Heart left ventricle (tissue), 13 donors: Measurements from ENCODE around the gene IL15RA.

ENCODE experiments used
- CTCF ChIP-seq, 12 donors: fragments of 200-600 bp; sonication (generic) in 4 of 12; IDR thresholded peaks; one replicate each; pipeline versions ENCODE4 v1.5.0 to v1.8.0; 2018 to 2022; ENCODE audit warnings: antibody characterized with exemption in 12 of 12, mild to moderate bottlenecking in 5 of 12
- POLR2A ChIP-seq, 2 donors: fragments of 450-650 bp; IDR thresholded peaks; one replicate each; pipeline ENCODE4 v1.6.1; 2017; ENCODE audit warnings: antibody characterized with exemption in 2 of 2, mild to moderate bottlenecking in 2 of 2, moderate library complexity in 2 of 2
- donor health status: ischemic (EF 13 %, LVEDD 7.1; RV severe dilation, severe dysfunction).
- donor health status: DM: no; HTN: yes; CAD: no.
- donor health status: DM: no; HTN: no; CAD: no.
- donor health status: ischemic (EF 25% LVEDD 6.9; RV normal size, moderate dysfunction).
- donor health status: ischemic (EF 25% LVEDD 5.7; RV mildly dilated, moderate dysfunction).
- donor health status: ischemic (EF 35%, LVEDD 5.7; RV mildly dilated, moderate dysfunction).
- donor health status: nonischemic (EF 11% LVEDD 7.7; RV severe dilation, severe dysfunction).
- donor health status: DM: yes; HTN: yes; CAD: no.
- donor health status: PGD.
- donor health status: ischemic (EF 29% LVEDD 5.4; RV normal size, mild dysfunction).
- donor health status: nonischemic (EF 23%, LVEDD 6.1; RV moderate dilation, normal function).

- TF ChIP-seq CTCF (IDR thresholded peaks at IDR 0.05) (no peak), POLR2A (IDR thresholded peaks at IDR 0.05) (no peak)
Measured at GRCh38 chr10:5915451-5915850, 61.9 kb downstream of the IL15RA start.
